GM12878 (cell line): ENCODE measurements around the gene ADRA2C. TPM values are rescaled to one million over a fixed set of nuclear protein-coding genes. Genes with fewer than 3 reads are reported as not detected.

Experiments
- ATAC-seq: fragments of 200-7000 bp; cut with Tn5 transposase; 3 replicates; pipeline ENCODE4 v1.9.1; 2020; ENCODE audit warnings: mild to moderate bottlenecking, moderate library complexity
- BruUV-seq: library from RNA; stranded (reverse); fragments of 400-500 nt; replicated peaks from 2 replicates; lab custom pipeline; 2021; lab: Mats Ljungman, UMichigan
- CTCF ChIA-PET: fragments of 300-600 bp; sonication (Branson Sonifier 250); formaldehyde crosslinking; extraction: SDS; loops from one replicate; lab custom pipeline; 2021; ENCODE audit warnings: inconsistent platforms; lab: Yijun Ruan, JAX
- POLR2A ChIA-PET: fragments of 350-600 bp; formaldehyde crosslinking; extraction: SDS; loops from one replicate; lab custom pipeline; 2021; ENCODE audit warnings: inconsistent platforms; lab: Charles Lee
- RAD21 ChIA-PET: fragments of 300-600 bp; sonication (Branson Sonifier 250); formaldehyde crosslinking; loops from one replicate; lab custom pipeline; 2023; ENCODE audit warnings: antibody characterized with exemption; ENCODE audit not compliant: unreplicated experiment; lab: Charles Lee
- SMC1A ChIA-PET: fragments of 300-600 bp; sonication (Branson Sonifier 250); formaldehyde crosslinking; loops from one replicate; lab custom pipeline; 2023; ENCODE audit not compliant: unreplicated experiment, uncharacterized antibody; lab: Charles Lee
- DNase-seq: peaks from one replicate; pipeline ENCODE4 v3.0.0-alpha.2; 2011; ENCODE audit warnings: low read depth, low spot score
- FAIRE-seq: peaks from 3 replicates; lab custom pipeline; 2011; peaks lifted over from hg19 to GRCh38; lab: Jason Lieb, UNC
- H2AFZ ChIP-seq: 2 replicates; pipeline ENCODE4 v1.6.0; 2011; ENCODE audit warnings: low read depth, low read length, control low read depth; ENCODE audit not compliant: control insufficient read depth
- H3K27ac ChIP-seq: 2 replicates; pipeline ENCODE4 v1.5.1; 2011; ENCODE audit warnings: control low read depth; ENCODE audit not compliant: control insufficient read depth, insufficient read depth
- H3K27me3 ChIP-seq, 2 experiments: replicated peaks in 1 of 2; 2 replicates each; pipeline versions ENCODE4 v1.6.0 to v1.6.1; 2011; ENCODE audit warnings: low read length in 1 of 2; ENCODE audit not compliant: control insufficient read depth in 2 of 2, insufficient read depth in 2 of 2
- H3K36me3 ChIP-seq, 2 experiments: 2 replicates each; pipeline ENCODE4 v1.5.1; 2011; ENCODE audit warnings: low read length in 1 of 2; ENCODE audit not compliant: control insufficient read depth in 2 of 2, insufficient read depth in 2 of 2
- H3K4me1 ChIP-seq: 2 replicates; pipeline ENCODE4 v1.6.1; 2011; ENCODE audit warnings: mild to moderate bottlenecking, low read length, moderate library complexity, mixed read lengths; ENCODE audit not compliant: control insufficient read depth, insufficient read depth
- H3K4me2 ChIP-seq: 2 replicates; pipeline ENCODE4 v1.6.0; 2011; ENCODE audit warnings: control low read depth; ENCODE audit not compliant: control insufficient read depth, insufficient read depth
- H3K4me3 ChIP-seq: fragments of 200-600 bp; sonication (generic); 2 replicates; pipeline ENCODE4 v1.5.1; 2016
- H3K79me2 ChIP-seq: 2 replicates; pipeline ENCODE4 v1.6.0; 2011; ENCODE audit warnings: low read length; ENCODE audit not compliant: control insufficient read depth, insufficient read depth
- H3K9ac ChIP-seq: 2 replicates; pipeline ENCODE4 v1.8.0; 2011; ENCODE audit warnings: low read length, control low read depth, mixed read lengths; ENCODE audit not compliant: control insufficient read depth, insufficient read depth
- H3K9me3 ChIP-seq: replicated peaks from 3 replicates; pipeline ENCODE4 v1.5.1; 2011; ENCODE audit warnings: mild to moderate bottlenecking, low read length; ENCODE audit not compliant: control insufficient read depth, insufficient read depth
- H4K20me1 ChIP-seq: 2 replicates; pipeline ENCODE4 v1.6.0; 2011; ENCODE audit not compliant: control insufficient read depth, insufficient read depth
- BCL11A ChIP-seq: IDR thresholded peaks from 2 replicates; pipeline ENCODE4 v1.6.1; 2011; ENCODE audit warnings: low read depth, low read length
- CBX5 ChIP-seq: sonication (generic); IDR thresholded peaks from 2 replicates; pipeline ENCODE4 v1.6.1; 2016; ENCODE audit warnings: low read depth, moderate library complexity, mild to moderate bottlenecking, inconsistent platforms
- ETV6 ChIP-seq, 2 experiments: fragments of 450-650 bp in 1 of 2; IDR thresholded peaks in 1 of 2; conservative IDR thresholded peaks in 1 of 2; 2 replicates each; pipeline ENCODE4 v1.6.1; 2014; ENCODE audit warnings: antibody characterized with exemption in 1 of 2, borderline replicate concordance in 1 of 2, low read depth in 1 of 2, mild to moderate bottlenecking in 1 of 2, moderate library complexity in 1 of 2
- GABPA ChIP-seq: IDR thresholded peaks from 2 replicates; pipeline ENCODE4 v1.6.1; 2014; ENCODE audit warnings: antibody characterized with exemption, low read depth, mild to moderate bottlenecking, inconsistent platforms
- HCFC1 ChIP-seq: fragments of 150-350 bp; IDR thresholded peaks from 2 replicates; pipeline ENCODE4 v1.6.1; 2014; ENCODE audit warnings: low read length
- KLF5 ChIP-seq: fragments of 450-650 bp; IDR thresholded peaks from 2 replicates; pipeline ENCODE4 v1.6.1; 2014; ENCODE audit warnings: mild to moderate bottlenecking; ENCODE audit not compliant: partially characterized antibody
- NFYA ChIP-seq: IDR thresholded peaks from 2 replicates; pipeline ENCODE4 v1.6.1; 2011; ENCODE audit warnings: low read depth, mild to moderate bottlenecking, low read length, improper control_type of control experiment, borderline replicate concordance
- NR2C1 ChIP-seq: fragments of 450-650 bp; IDR thresholded peaks from 2 replicates; pipeline ENCODE4 v1.6.1; 2017; ENCODE audit warnings: antibody characterized with exemption, mild to moderate bottlenecking, moderate library complexity
- NRF1 ChIP-seq: conservative IDR thresholded peaks from 2 replicates; pipeline ENCODE4 v1.6.1; 2011; ENCODE audit warnings: mild to moderate bottlenecking, low read depth, low read length, improper control_type of control experiment
- RBBP5 ChIP-seq: fragments of 200-600 bp; sonication (generic); conservative IDR thresholded peaks from 2 replicates; pipeline ENCODE4 v1.6.1; 2016
- RELA ChIP-seq: fragments of 450-650 bp; IDR thresholded peaks from 2 replicates; pipeline ENCODE4 v1.8.0; 2014; ENCODE audit warnings: borderline replicate concordance; ENCODE audit not compliant: partially characterized antibody
- RELB ChIP-seq: fragments of 450-650 bp; IDR thresholded peaks from 2 replicates; pipeline ENCODE4 v1.6.1; 2017; ENCODE audit warnings: low read depth, mild to moderate bottlenecking, moderate library complexity
- SIX5 ChIP-seq: IDR thresholded peaks from 2 replicates; pipeline ENCODE4 v1.6.1; 2011; ENCODE audit warnings: mild to moderate bottlenecking, low read depth, low read length, moderate library complexity; ENCODE audit not compliant: severe bottlenecking
- TBL1XR1 ChIP-seq: IDR thresholded peaks from 2 replicates; pipeline ENCODE4 v1.6.1; 2012; ENCODE audit warnings: low read depth, low read length, improper control_type of control experiment
- USF1 ChIP-seq: IDR thresholded peaks from 2 replicates; pipeline ENCODE4 v1.6.1; 2011; ENCODE audit warnings: borderline replicate concordance, low read depth, mild to moderate bottlenecking, moderate library complexity, mixed read lengths, low read length; ENCODE audit not compliant: insufficient read depth; ENCODE audit errors: extremely low read length
- USF2 ChIP-seq: IDR thresholded peaks from 2 replicates; pipeline ENCODE4 v1.6.1; 2011; ENCODE audit warnings: low read depth, low read length, improper control_type of control experiment, borderline replicate concordance
- WGBS: methylation state at CpG from one replicate; pipeline ENCODE4 v1.1.6; 2016; ENCODE audit warnings: low lambda C conversion rate; ENCODE audit not compliant: insufficient replicate concordance, insufficient coverage; ENCODE audit errors: missing lambda C conversion rate; 5-methylcytosine and 5-hydroxymethylcytosine counted together
- in situ Hi-C: fragments of 300-500 bp; cut with MboI; formaldehyde crosslinking; loops from 9 replicates; pipeline ENCODE4 v1.14.3; 2018; ENCODE audit warnings: mixed read lengths
- intact Hi-C: fragments of 100-400 bp; cut with micrococcal nuclease; formaldehyde crosslinking; loops from one replicate; pipeline ENCODE4 v1.14.2; 2022; ENCODE audit not compliant: unreplicated experiment
- polyA plus RNA-seq, 11 experiments: library from polyadenylated mRNA; depleted of rRNA in 4 of 11; unstranded in 6 of 11; stranded (reverse) in 5 of 11; fragments of >200 nt; fragmentation: Nextera tagmentation in 4 of 11; fragmentation: Illumina TruSeq in 1 of 11; extraction: Ambion mirVana in 4 of 11; extraction: Trizol in 1 of 11; gene quantifications; 1 replicate in 1 of 11; 2 replicates in 10 of 11; pipeline versions ENCODE4 v1.2.1 to v1.2.3, GENCODE V29; 2011 to 2016; ENCODE audit warnings: inconsistent platforms in 2 of 11, missing spikeins in 2 of 11, low read depth in 1 of 11
- total RNA-seq, 4 experiments: library from RNA; depleted of rRNA in 3 of 4; stranded (reverse); fragments of >200 nt in 3 of 4; fragmentation: Illumina TruSeq in 1 of 4; extraction: Trizol in 1 of 4; gene quantifications; 2 replicates each; pipeline versions ENCODE4 v1.2.1 to v1.2.3, GENCODE V29; 2013 to 2021
- TF ChIP-seq, protein P1 (sequence below): fragments of 150-350 bp; IDR thresholded peaks from 2 replicates; pipeline ENCODE4 v1.6.1; 2014; ENCODE audit warnings: mild to moderate bottlenecking, low read depth, low read length

ADRA2C gene
- total and polyA plus RNA-seq, 10 of the 15 experiments (the other 5 are each of a cell fraction or from before 2014, with no cell fraction given) = 0.15 TPM; not detected in 9

- H3K4me1 ChIP-seq = no peaks in the 10 kb centered on the region
- H3K27me3 ChIP-seq = no peaks in the 10 kb centered on the region; a peak in 1 of 4 replicates
- no peak overlapping the region for H3K4me2 ChIP-seq
- no peaks in the 10 kb centered on the region for H3K36me3 ChIP-seq
- RAD21 ChIA-PET = no interaction called here
- no peak overlapping the region for H3K4me3 ChIP-seq
- DNase-seq (no peak), ATAC-seq (no peak), FAIRE-seq (no peak)
- POLR2A ChIA-PET = no interaction called here
- CTCF ChIA-PET = no interaction called here
- H3K9me3 ChIP-seq = no peaks in the 10 kb centered on the region
- H2AFZ ChIP-seq = no peak overlapping the region
- in situ Hi-C loops (no loop called here), intact Hi-C loops (no loop called here)
- no peak overlapping the region for H3K27ac ChIP-seq
- H4K20me1 ChIP-seq = no peaks in the 10 kb centered on the region
- BruUV-seq = no TSS peak
- WGBS = 25% methylated on average over 5 of the region's 5 CpGs
- no peaks in the 10 kb centered on the region for H3K79me2 ChIP-seq
- TF ChIP-seq USF1 (no peak), SIX5 (no peak), NR2C1 (no peak), KLF5 (no peak), TBL1XR1 (no peak), NRF1 (no peak), CBX5 (no peak), RELA (no peak), NFYA (no peak), RELB (no peak), RBBP5 (no peak), HCFC1 (no peak), BCL11A (no peak), GABPA (no peak), ETV6 (conservative IDR thresholded peaks at IDR 0.05 in 1 of 2, IDR thresholded peaks at IDR 0.05 in 1 of 2; ENCODE audit: borderline replicate concordance in 1 of 2, low read depth in 1 of 2) (no peak), USF2 (no peak)
- TF ChIP-seq, protein P1, sequence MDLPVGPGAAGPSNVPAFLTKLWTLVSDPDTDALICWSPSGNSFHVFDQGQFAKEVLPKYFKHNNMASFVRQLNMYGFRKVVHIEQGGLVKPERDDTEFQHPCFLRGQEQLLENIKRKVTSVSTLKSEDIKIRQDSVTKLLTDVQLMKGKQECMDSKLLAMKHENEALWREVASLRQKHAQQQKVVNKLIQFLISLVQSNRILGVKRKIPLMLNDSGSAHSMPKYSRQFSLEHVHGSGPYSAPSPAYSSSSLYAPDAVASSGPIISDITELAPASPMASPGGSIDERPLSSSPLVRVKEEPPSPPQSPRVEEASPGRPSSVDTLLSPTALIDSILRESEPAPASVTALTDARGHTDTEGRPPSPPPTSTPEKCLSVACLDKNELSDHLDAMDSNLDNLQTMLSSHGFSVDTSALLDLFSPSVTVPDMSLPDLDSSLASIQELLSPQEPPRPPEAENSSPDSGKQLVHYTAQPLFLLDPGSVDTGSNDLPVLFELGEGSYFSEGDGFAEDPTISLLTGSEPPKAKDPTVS = no peak
- no peak overlapping the region for H3K9ac ChIP-seq
- SMC1A ChIA-PET = no interaction called here
These were observed 42.4 kb downstream of the ADRA2C start for GRCh38 chr4:3808597-3808996.
